NCI-H510A treated with DMSO at 0.1 percent for 48 hours (cell line): ENCODE data around the gene SMAD2.
"Not testable (repeated sequence)": the region's sequence is repeated elsewhere in the genome, so short reads cannot be mapped to it uniquely, and the experiment has no call there.

Source experiments
- DNase-seq: peaks from one replicate; lab custom pipeline; 2025; lab: John Stamatoyannopoulos, UW

SMAD2 gene

DNA sequence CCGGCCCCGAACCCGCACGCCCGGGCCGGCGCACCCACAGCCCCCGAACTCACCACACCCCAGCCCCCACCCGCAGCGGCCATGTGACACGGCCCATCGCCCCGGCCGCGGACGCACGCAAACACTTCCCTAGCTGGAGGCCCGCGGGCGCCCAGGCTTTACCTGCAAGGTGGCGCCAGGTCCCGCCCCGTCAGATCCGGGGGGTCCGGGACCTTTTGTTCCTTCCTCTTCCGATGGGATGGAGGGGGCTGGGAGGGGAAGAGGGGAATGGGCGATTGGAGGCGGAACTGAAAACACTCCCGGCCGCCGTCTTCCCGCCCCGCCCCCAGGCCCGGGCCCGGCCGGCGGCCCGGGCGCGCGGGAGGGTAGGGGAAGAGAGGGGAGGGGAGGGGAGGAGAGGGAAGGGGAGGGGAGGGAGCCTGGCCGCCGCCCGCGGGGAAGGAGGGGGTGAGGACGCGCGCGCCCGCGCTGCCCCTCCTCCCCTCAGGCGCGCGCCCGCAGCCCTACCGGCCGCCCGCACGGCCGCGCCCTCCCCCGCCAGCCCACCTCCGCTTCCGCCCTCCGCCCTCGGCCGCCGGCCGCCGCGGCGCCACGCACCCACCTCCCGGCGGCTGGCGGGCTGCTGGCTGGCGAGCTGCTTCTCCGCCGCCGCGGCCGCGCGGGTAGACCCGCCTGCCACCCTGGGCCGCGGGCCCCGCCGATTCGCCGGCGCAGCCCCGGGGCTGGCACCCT, at the start of gene SMAD2:
TSS of gene SMAD2 (minus strand) at position 461 of the 732 bp plus-strand sequence. CDS start 33,903 bp downstream, outside the sequence.
- peak; percentile 46 for DNase-seq

DNA sequence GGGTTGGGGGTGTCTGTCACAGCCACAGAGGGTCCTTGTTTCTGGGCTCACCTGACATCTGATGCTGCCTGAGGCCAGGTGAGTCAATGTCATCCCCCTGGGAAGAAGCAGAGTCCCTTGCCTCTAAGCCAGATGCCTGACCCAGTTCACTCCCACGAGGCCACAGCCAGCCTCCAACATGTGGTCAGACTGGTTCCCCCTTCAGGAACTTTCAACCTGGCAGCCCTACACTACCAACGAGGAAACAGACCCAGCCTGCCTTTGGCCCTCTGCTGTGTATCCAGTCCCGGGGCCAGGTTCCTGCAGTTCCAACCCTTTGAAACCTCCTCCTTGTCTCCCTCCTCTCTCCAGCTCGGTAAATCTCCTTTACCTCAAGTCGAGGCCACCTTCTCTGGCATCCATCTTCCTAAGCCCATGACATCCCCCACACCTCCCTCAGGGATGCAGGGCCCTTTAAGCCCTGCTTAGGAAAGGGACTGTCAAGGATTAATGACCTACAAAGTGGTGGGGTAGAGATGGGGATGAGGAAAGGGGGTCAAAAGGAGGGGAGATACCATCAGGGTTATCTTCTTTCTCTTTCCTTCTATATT, 49.2 kb upstream of the SMAD2 start:
- no peak for DNase-seq

DNA sequence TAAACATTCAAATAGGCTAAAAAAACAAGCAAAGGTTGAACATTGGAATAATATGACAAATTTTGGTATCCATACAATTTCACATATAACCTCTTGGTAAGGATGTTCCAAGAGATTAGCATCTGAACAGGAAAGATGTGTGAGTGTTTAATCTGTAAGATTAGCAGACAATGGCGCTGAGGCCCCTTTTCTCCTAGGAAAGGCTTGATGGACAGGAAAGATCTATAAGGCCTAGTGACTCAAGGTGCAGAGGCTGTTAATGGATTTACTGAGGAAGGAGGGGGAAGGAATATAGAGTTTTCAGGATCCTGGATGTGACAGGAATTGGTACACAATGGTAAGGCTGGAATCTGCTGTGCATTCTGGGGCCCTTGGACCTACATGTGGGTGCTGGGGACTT, 48.1 kb upstream of the SMAD2 start:
- DNase-seq: no peak

DNA sequence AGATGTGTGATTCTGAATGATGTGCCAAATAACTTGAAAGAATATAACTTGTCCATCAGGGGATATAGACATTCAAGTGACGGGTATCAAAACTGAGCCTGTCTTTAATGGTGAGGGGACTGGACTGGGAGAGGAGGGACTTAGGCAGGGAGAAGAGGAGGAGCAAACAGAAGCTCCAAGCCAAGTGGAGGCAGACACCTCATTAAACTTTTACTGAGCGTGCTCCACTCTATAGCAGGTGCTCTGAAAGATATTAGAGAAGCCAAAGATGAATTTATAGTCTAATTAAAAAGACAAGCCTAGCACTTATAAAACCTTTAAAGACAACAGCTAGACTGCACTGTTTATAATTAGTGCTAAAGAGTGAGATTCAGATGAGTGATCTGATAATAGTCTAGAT, 47.7 kb upstream of the SMAD2 start:
- DNase-seq: peak; percentile 18

DNA sequence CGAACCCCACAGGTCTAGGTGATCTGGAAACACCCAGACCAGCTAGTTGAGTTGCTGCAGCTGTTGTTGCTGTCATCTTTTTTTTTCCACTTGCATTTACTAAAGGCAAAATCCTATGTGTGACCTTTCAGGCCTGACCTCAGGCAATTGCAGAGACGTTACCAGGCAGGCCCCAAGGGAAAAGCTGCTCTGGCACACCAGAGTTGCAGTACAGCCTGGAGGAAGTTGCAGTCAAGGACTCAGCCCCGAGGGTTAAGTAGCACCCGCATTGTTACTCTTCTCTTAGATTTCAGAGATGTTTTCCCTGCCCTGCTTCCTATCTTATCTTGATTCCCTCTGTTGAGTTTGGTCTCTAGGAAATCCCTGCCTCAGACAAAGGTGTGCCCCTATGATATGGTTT, 45.2 kb upstream of the SMAD2 start:
- no peak for DNase-seq

DNA sequence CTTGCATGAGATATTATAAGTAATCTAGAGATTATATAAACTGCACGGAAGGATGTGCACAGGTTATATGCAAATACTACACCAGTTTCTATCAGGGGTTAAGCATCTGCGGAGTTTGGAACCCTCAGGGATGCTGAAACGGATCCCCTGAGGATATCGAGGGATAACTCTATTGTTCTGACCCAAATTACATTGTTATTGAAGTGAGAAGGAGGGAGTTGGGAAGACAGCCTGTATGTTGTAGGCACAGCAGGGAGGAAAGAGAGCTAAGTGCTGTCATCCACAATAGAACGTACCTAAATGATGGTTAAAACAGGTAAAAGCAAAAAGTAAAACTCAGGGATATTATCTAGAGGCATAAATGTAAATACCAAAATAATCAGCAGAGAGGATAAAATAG, 44.6 kb upstream of the SMAD2 start:
- no peak for DNase-seq

DNA sequence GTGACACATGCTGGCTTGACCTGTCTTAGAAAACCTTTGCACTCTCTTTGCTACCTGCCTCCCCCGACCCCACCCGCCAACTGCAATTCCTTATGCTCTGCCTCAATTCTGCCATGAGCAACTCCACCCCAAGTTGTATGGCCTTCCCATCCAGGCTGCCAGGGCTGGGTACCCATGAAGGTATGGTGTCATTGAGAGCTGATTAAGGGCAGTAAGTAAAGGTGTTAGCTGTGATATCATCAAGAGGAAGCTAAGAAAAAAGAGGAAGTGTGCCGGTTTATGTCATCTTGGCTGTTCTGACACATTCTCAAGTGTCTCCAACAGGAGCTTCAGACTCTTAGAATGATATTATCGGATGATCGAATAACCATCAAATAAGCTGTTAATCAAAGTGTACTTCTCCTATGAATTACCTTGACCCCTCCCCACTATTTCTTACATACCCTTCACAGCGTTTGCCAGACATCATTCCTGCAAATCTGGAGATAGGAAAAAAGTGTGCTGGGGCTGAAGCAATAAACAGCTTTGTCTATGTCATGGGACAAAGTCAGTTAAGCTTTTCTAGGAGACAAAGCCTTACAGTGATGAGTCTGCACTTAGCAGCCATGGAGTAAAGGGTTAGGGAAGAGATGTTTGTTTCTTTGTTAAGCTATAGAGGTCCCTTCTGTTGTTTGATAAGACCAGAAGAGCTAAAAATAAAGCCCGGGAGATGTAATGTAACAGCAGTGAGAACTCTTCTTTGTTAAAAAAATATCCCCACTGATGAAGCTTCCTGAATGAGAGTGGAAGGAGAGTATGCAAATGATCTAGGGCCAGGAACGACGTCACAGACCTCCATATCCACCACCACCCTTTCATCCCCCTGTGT, 40.4 kb upstream of the SMAD2 start:
- DNase-seq: no peak

DNA sequence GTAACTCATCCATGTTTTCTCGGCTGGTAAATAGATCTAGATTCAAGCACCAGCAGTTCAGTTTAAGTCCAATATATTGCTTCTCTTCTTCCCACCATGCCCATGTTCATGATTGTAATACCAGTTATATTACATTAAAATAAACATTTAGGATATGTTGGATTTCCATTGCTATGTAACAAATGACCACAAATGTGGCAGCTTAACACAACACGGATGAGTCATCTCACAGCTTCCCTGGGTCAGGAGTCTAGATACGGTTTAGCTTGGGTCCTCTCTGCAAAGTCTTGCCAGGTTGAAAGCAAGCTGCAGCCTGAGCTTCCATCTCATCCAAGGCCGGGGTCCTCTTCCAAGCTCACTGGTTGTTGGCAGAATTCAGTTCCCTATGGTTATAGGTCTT, 39.4 kb upstream of the SMAD2 start:
- DNase-seq: no peak

DNA sequence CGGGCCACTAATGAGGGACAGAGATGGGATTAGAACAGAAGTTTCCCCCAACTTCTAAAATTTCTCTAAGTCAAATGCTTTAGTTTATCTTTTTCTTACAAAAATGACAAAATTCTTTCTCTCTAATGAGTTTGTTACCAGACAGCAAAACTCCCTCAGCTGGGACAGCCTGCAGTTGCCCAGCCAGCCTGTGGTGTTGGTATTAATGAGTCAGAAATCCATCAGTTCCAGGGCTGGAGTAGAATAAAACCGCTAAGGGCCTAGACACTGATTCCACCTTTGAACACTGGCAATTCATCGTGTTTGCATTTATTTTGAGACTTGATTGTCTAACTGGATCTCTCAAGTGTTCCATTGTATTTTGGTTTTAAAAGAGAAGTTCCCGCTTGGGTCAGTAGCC, 38.3 kb upstream of the SMAD2 start:
- no peak for DNase-seq

DNA sequence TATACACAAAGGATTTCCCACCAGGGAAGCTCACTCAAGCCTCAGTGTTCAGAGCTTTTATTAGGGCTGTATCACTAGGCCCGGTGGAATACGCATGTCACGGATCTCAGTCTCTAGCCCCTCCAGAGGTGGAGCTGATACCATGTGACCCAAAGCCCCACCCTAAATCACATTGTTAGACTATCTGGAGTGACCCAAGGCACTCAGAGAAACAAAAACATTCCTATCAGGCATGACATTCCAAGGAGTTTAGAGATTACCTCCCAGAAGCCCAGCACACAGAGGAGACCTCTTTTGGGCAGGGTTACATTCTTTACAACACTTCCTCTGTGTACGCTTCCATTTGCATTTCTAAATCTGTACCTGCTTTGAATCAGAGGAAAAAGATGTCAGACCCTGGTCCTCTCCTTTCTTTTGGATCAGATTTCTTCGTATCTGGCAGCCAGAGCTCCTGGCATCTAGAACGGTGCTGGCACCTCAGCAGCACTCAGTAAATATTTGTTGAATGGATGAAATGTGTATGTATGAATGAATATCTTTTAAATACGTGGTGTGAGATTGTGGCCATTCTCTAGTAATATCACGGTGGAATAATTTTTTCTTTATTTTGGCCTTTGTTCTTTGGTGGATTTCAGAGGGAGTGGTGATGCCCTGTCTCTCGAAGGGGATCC, 37.7 kb upstream of the SMAD2 start:
- DNase-seq: no peak

DNA sequence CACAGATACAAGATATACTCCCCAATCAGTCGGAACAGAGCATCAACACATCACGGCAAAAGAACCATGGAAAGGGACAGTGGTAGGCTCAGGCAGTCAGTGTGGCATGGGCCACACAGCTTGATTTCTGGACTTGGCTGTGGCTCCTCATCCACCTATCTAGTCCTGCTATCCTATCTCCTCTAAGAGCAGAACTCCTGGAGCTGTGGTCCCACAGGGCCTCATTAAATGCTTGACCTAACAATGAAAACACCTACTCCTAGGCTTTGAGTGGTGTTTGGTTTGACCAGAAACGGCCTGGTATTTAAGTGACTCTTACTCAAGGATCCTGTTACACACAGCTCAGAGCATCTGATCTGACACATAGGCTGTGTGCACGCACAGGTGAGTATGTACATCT, 33.6 kb upstream of the SMAD2 start:
- DNase-seq: peak; percentile 80

DNA sequence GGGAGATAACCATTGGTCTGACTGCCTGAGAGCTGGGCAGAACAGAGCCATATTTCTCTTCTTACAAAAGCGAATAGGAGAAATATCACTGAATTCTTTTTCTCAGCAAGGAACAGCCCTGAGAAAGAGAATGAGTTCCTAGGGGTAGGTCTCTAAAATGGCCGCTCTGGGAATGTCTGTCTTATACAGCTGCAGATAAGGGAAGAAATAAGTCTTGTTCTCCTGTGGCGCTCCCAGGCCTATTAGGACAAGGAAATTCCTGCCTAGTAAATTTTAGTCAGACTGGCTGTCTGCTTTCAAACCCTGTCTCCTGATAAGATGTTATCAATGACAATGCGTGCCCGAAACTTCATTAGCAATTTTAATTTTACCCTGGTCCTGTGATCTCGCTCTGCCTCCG, 30.5 kb upstream of the SMAD2 start:
- DNase-seq: not testable (repeated sequence)

DNA sequence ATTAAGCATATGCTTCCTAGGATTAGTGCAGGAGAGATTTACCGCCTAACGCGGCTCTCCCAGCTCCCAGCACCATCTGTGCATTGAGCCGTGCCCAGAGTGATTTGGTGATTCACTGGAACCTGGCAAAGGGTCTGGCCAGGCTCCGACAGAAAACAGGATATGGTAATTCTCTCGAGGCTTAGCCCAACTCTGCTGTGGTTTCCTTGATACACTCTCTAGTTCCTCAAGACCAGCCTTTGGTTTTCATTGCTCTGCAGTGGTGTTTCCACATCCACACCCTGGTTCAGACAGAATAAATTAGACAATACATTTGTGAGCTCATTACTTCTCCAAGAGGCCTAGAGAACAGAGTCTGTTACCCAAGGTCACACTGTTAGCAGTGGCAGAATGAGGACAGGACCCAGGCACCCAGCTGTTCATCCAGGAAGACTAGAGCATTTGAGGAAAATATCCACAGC, 23.0 kb upstream of the SMAD2 start:
- no peak for DNase-seq

DNA sequence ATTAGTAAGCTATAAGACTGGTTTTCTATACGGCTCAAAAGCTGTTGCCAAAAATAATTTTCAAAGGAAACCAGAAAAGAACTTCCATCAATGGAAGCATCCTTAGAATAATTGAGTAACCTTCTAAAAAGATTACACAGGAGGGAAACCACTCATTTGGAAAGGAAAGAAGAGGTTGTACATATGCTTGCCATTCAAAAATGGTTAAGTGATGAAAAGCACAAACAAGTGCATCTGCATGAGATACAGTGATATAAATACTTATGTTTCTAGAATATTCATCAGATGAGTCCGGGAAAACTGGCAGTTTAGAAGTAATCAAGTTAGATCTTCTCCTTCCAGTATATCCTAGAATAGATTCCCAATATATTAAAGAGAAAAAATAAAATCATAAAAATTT, 20.1 kb upstream of the SMAD2 start:
- no peak for DNase-seq

DNA sequence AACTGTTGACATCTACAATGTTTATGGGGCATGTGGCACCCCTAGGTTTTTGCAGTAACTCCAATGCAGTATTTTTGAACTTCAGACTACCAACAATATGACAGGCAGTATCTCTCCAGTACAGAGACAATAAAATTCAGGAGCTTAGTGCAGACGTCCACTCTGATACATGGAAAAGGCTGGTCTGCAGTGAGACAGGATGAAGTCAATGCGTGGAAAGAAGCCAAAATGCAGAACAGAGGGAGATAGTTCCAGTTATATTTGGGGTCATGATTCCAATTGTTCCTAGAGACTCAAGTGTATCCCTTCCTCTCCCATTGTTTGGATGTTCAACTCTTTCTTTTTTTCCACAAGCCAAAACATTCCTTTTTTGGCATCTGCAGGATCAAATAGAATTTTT, 18.7 kb upstream of the SMAD2 start:
- no peak for DNase-seq

DNA sequence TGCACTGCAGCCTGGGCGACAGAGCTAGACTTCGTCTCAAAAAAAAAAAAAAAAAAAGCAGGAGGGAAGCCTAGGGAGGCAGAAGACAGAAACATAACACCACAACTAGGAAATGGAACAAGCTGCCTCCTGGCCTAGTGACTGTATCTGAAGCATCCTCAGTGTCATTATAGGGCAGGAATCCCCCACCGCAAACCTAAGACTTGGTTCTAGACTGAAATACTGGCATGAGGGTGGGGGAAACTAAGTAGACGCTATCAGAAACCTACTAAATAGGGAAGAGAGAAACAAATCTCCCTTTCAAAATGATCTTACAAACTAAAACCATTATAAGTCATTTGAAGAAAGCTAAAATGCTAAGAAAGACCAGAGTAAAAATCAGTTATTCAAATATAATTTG, 16.4 kb upstream of the SMAD2 start:
- no peak for DNase-seq

DNA sequence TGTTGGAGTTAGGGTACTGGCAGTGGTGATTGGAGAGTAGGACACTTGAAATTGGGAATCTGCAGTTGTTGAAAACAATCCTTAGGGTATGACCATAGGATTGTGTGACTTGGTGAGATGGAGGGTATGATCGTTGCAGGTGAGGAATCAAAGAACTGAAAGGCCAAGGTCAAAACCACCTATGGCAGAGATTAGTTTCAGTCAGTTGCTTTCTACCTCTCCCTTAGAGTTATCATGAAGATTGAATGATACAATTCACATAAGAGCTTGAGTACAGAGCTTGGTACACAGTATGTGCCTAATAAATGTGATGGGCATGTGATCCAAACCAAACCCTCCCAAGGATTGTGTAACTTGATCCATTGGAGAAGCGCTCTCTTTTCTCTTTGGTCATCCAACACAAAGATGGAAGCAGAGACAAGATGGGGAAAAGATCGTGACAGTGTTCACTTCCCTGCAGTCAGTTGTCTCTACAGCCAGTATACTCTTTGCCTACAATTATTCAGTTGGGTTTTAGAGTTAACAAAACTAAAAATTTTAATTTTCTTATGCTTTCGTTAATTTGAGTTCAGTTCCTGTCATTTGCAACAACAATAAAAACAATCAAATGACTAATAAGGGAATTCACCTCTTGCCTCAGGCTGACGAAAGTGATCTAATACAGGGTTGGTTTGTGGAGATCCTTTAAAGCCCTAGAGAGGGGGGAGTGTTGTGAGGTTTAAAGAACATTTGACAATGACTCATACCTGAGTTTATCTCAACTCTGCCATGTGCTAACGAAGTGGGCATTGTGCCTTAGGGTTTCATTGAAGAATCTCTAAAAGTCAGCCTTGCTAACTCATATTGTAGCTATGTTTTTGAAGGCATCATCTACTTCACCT, 14.8 kb upstream of the SMAD2 start:
- DNase-seq: no peak

DNA sequence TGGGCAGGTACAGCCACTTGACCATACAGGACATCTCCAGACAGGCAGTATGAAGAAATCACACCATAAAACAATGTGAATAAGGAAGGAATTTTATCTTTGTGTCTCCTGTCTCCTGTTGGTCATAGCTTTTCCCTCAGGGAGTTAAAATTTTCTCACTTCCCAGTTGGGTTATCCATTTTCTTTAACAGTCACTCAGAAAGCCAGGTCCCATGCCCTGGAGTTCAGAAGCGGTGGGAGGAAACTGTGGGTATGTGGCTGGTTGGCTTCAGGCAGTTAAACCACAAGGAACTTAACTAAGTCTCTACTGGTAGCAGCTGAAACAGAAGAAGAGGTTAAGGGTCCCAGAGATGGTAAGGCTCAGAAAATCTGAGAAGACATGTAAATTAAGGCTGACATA, 6.5 kb upstream of the SMAD2 start:
- DNase-seq: no peak

DNA sequence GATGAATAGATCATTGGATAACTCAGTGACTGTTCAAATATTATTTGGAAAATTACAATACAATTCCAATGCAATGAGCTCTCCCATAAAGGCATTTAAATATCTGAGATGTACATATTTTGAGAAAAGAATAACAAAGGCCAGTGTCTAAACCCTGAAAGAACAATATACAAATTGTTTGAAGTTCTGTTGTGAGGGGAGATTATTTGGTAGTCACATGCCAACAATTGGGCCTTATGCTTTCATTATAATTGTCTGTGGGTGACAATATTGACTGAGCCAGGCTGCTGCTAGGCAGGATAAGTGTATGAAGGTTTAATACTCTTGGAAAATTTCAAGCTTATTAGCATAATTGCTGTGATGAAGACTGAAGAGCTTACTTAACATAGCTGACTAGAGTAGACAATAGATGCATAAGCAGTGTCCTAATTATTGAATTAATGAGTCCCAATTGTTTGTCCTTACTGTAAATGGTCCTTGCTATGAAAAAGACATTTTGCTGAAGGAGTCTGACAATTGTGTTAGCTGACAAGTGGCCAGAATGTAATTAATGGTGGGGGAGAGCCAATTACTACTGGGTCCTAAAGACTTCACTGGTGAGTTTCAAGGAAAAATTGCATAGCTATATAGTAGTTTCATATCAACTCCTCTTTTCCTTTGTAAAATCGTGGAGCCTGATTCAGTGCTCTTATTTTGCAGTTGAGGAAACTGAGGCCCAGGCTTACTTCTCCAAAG, 5.0 kb upstream of the SMAD2 start:
- DNase-seq: no peak

DNA sequence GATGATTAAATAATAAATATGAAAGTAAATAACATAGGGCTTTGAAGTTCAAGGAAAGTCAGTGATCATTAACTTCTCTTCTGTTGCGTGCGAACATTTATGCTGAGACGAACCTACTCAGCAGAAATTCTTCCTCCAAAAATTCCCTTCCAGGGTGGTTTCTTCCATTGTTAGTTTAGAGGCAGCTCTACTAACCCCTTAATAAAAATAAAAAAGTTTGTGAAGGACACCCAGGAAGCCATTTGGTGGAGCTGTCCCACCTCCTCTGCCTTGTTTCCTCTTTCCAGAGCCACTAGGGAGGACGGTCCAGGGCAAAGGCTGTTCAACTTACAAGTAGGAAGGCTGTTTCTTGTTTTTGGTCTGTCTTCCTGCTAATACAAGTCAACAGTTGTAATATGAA, 2.1 kb upstream of the SMAD2 start:
- DNase-seq: no peak

DNA sequence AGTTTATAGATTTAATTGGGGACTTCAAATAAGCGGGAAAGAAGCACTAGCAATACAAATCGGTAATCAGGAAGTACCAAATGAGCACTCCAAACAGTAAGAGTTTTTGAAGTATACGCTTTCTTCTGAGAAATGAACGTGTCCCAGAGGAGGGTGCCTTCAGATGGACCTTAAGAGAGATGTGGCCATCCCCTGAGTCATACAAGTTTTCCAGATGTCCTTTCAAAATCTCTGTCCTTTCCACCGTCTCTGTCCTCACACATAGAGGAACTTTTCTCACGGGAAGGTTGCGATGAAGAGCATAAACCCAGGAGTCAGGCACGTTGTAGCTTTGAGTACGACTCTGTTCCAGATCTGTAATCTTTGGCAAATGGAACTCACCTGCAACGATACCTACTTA, 1.7 kb upstream of the SMAD2 start:
- DNase-seq: no peak
